Fibroblast of villous mesenchyme (primary cell): ENCODE results near the gene GABRB1. TPM values are rescaled to one million over a fixed set of nuclear protein-coding genes. Genes with fewer than 3 reads are reported as not detected.
"Not testable (repeated sequence)": the region's sequence is repeated elsewhere in the genome, so short reads cannot be mapped to it uniquely, and the experiment has no call there.

Experiments used
- DNase-seq: peaks from one replicate; pipeline ENCODE4 v3.0.0-alpha.2; 2010; ENCODE audit warnings: low read depth
- H3K4me3 ChIP-seq: 2 replicates; pipeline ENCODE4 v1.5.1; 2011; ENCODE audit warnings: low read depth, mild to moderate bottlenecking, low read length
- CTCF ChIP-seq: IDR thresholded peaks from 2 replicates; pipeline ENCODE4 v1.5.1; 2012; ENCODE audit warnings: low read depth, mild to moderate bottlenecking, low read length; ENCODE audit not compliant: insufficient read depth
- total RNA-seq: library from RNA; depleted of rRNA; stranded (reverse); fragments of >200 nt; gene quantifications from 2 replicates; pipeline ENCODE4 v1.2.3, GENCODE V29; 2012

The GABRB1 gene
- total RNA-seq, 1 donor: not detected

- no peak for TF ChIP-seq CTCF
- no peak overlapping the region for H3K4me3 ChIP-seq
- DNase-seq: no peak
Measured at GRCh38 chr4:47373174-47373573, 341.8 kb downstream of the GABRB1 start.

- no peak for TF ChIP-seq CTCF
- no peak for DNase-seq
- no peak overlapping the region for H3K4me3 ChIP-seq
Measured at GRCh38 chr4:47373709-47374108, 342.3 kb downstream of the GABRB1 start.

GRCh38 chr4:47374477-47374876 lies 343.1 kb downstream of the GABRB1 start:
- TF ChIP-seq CTCF: no peak
- DNase-seq: peak; percentile 82
- H3K4me3 ChIP-seq: no peak overlapping the region

- not testable (repeated sequence) for DNase-seq, H3K4me3 ChIP-seq
Measured at GRCh38 chr4:47378021-47378530, 346.7 kb downstream of the GABRB1 start.

GRCh38 chr4:47381172-47381571 lies 349.8 kb downstream of the GABRB1 start:
- no peak for TF ChIP-seq CTCF
- DNase-seq: no peak

GRCh38 chr4:47382846-47383360 lies 351.5 kb downstream of the GABRB1 start:
- TF ChIP-seq CTCF: no peak
- H3K4me3 ChIP-seq: no peak overlapping the region
- DNase-seq: no peak

More at GRCh38 chr4:47381172-47381571, 349.8 kb downstream of the GABRB1 start:
- H3K4me3 ChIP-seq: no peak overlapping the region

- DNase-seq: peak; percentile 48
- no peak overlapping the region for H3K4me3 ChIP-seq
- peak; percentile 46 for TF ChIP-seq CTCF
Measured at GRCh38 chr4:47383829-47384427, 352.6 kb downstream of the GABRB1 start.
